ENCODE measurements around the gene EEF2K. TPM values are rescaled to one million over a fixed set of nuclear protein-coding genes. Genes with fewer than 3 reads are reported as not detected.

EEF2K gene
- total and polyA plus RNA-seq, 7 donors: 3.6 to 54.8 (median 37.2) TPM

DNA sequence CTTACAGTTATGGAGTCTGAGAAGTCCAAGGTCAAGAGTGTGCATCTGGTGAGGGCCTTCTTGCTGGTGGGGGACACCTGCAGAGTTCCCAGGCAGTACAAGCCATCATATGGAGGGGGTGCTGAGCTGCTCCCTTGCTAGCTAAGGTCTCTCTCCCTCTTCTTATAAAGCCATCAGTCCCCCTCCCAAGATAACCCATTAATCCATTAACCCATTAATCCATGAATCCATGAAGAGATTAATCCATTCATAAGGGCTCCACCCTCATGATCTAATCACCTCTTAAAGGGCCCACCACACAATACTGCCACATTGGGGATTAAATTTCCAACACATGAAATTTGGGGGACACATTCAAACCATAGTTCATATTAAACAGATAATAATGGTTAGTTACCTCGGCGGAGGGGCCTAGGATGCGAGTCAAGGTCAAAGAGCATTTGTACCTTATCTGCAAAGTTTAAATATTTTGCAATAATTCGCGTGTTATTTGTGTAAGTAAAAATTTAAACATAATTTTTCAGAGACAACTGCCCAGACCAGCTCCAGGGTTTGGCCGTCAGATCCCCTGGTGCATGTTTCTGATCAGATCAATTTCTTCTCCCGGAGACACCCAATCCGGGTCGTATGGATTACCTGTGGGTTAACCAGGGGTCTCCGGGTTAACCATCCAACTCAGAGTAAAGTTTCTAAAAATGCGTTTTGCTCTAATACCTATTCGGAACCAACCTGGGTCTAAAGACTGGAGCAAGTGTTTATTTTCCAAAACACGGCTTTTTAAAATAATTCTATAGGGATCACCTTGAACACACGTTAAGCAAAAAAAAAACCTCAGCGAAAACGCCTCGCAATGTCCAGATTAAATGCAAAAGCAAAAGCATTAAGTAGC is 90.4 kb downstream of the EEF2K start:
- no peaks in the 10 kb centered on the region for H3K9me3 ChIP-seq
- intact Hi-C loops (cut with DNase I): loop anchor here (1.0 to 5.0 kb wide), 7 partner anchors 51 to 344 kb away; partner anchors contain the start of genes EEF2K, PDZD9 and UQCRC2
- WGBS, 2 donors: 2 to 3% methylated on average over 17 of the region's 17 CpGs
- H3K36me3 ChIP-seq: no peaks in the 10 kb centered on the region
- peak; percentile 64 for DNase-seq
- peaks cover 0 to 39% (median 26%) of the 10 kb centered on the region in 4 donors for H3K4me1 ChIP-seq
- peak overlapping the region; percentile 30 to 98 (median 77) for H3K4me3 ChIP-seq
- no peaks in the 10 kb centered on the region for H3K27me3 ChIP-seq
- peak overlapping the region; percentile 20 to 96 (median 76) for H3K27ac ChIP-seq
- TF ChIP-seq POLR2A (IDR thresholded peaks at IDR 0.05) (no peak), EP300 (IDR thresholded peaks at IDR 0.05) (no peak), POLR2AphosphoS5 (IDR thresholded peaks at IDR 0.05) (no peak)
- TF ChIP-seq, protein P1, sequence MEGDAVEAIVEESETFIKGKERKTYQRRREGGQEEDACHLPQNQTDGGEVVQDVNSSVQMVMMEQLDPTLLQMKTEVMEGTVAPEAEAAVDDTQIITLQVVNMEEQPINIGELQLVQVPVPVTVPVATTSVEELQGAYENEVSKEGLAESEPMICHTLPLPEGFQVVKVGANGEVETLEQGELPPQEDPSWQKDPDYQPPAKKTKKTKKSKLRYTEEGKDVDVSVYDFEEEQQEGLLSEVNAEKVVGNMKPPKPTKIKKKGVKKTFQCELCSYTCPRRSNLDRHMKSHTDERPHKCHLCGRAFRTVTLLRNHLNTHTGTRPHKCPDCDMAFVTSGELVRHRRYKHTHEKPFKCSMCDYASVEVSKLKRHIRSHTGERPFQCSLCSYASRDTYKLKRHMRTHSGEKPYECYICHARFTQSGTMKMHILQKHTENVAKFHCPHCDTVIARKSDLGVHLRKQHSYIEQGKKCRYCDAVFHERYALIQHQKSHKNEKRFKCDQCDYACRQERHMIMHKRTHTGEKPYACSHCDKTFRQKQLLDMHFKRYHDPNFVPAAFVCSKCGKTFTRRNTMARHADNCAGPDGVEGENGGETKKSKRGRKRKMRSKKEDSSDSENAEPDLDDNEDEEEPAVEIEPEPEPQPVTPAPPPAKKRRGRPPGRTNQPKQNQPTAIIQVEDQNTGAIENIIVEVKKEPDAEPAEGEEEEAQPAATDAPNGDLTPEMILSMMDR (IDR thresholded peaks at IDR 0.05): no peak

DNA sequence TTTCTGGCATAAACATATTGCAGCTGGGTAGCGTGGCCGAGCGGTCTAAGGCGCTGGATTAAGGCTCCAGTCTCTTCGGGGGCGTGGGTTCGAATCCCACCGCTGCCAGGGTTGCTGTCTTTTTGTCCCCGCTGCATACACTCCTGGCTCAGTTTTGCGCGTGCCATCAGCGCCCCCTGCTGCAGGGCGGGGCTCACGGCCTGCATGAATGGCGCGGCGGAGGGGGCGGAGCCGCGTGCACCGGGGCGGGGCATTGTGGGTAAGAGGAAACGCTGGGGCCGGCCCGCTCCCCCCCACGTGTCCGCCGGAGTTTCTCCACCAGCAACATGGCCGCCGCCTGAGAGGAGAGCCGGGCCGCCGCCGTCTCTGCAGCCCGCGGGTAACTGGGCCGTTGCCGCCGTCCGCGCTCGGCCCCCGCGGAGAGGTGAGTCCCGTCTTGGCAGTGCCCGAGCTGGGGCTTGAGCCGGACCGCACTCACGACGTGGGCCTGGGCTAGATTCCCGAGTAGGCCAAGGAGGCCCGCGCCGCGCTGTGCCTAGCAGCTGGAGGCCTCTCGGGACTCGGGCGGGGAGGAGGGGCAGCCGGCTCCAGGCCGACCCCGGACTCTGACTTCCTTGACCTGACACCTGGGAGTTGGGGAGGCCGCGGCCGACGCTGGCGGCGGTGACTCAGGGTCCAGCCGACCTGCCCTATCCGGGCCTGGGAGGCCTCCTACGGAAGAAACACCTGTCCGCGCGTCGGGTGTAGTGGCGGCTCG is 91.2 kb downstream of the EEF2K start, which contains the start of gene POLR3E:
Gene POLR3E, plus strand, starts transcription at position 296 of the 757 bp plus-strand sequence. CDS start 5,560 bp downstream, outside the sequence.
- H3K4me3 ChIP-seq: peak within 1 kb of the TSS; percentile 65 to 98 (median 83)
- peaks cover 0 to 5% (median 0%) of the 10 kb centered on the region in 4 donors for H3K36me3 ChIP-seq
- peak; percentile 99 for DNase-seq
- no peaks in the 10 kb centered on the region for H3K27me3 ChIP-seq
- H3K27ac ChIP-seq: peak within 1 kb of the TSS; percentile 93 to 96 (median 95)
- intact Hi-C loops (cut with DNase I): loop anchor here (1.0 to 5.0 kb wide), 7 partner anchors 50 to 345 kb away; partner anchors contain the start of genes EEF2K, PDZD9 and UQCRC2
- TF ChIP-seq POLR2AphosphoS5 (IDR thresholded peaks at IDR 0.05): peak; percentile 31 to 75 (median 52)
- TF ChIP-seq, protein P1 (IDR thresholded peaks at IDR 0.05): peak; percentile 87 to 97 (median 91)
- peak in 1 of 4 donors; percentile 44 for TF ChIP-seq EP300 (IDR thresholded peaks at IDR 0.05)
- TF ChIP-seq POLR2A (IDR thresholded peaks at IDR 0.05): no peak
- peaks cover 0 to 39% (median 26%) of the 10 kb centered on the region in 4 donors for H3K4me1 ChIP-seq
- 0 to 1% methylated on average over 76 of the region's 76 CpGs for whole genome bisulfite sequencing, 2 donors
- no peaks in the 10 kb centered on the region for H3K9me3 ChIP-seq

DNA sequence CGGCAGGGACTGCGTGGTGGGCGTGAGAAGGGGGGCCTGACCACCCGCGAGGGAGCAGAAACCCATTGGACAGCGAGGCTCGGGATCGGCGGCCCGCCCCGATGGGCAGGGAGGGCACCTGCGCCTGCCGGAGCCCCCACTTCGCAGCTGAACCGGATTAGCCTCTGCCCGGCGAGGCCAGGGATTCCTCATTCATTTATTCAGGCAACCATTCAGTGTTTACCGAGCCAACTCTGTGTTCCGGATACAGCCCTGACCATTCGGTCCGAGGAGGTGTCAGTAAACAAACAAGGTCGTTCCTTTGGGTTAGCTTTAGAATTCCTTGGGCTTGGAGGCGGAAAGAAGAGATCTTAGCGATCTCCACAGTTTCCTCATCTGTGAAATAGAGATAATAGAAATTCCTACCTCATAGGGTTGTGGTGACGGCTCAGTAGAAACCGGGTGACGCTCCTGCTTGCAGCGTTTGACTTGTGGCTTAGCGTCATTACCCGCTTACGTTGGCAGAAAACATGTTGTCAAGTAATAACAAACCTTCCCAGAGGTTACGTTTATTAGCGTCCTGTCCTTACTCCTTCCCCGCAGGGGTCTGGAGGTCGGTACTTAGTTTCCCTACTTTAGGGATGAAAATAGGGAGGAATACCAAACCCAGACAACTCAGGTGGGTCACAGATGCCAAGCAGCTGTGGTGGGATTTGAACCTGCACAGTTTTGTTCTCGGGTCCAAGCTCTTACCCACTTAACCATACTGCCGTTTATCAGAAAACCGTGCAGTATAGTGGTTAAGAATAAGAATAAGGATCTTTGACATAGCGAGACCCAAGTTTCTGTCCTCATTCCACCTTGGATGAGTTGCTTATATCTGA is 92.0 kb downstream of the EEF2K start:
- Histone ChIP-seq H3K4me3 (peak overlapping the region; percentile 65 to 98 (median 83)), H3K9me3 (no peaks in the 10 kb centered on the region), H3K4me1 (peaks cover 0 to 39% (median 26%) of the 10 kb centered on the region in 4 donors), H3K27ac (peak overlapping the region; percentile 93 to 96 (median 95)), H3K36me3 (peaks cover 0 to 13% (median 1%) of the 10 kb centered on the region in 4 donors), H3K27me3 (no peaks in the 10 kb centered on the region)
- DNase-seq: peak; percentile 85
- TF ChIP-seq, protein P1 (IDR thresholded peaks at IDR 0.05): no peak
- TF ChIP-seq POLR2A (IDR thresholded peaks at IDR 0.05) (no peak), POLR2AphosphoS5 (IDR thresholded peaks at IDR 0.05) (peak; percentile 35 to 75 (median 64)), EP300 (IDR thresholded peaks at IDR 0.05) (peak in 2 of 4 donors; percentile 26 to 49)
- intact Hi-C loops (cut with DNase I): loop anchor here (1.0 to 5.0 kb wide), 7 partner anchors 49 to 346 kb away; partner anchors contain the start of genes EEF2K, PDZD9 and UQCRC2
- WGBS, 2 donors: 0 to 1% methylated on average over 39 of the region's 39 CpGs

Measured in sigmoid colon (tissue), 7 donors.